Endothelial cell of umbilical vein (primary cell): ENCODE results near the gene GTPBP10.
"Not testable (repeated sequence)": the region's sequence is repeated elsewhere in the genome, so short reads cannot be mapped to it uniquely, and the experiment has no call there.

ENCODE experiments used
- EZH2 ChIP-seq: IDR thresholded peaks from 2 replicates; pipeline ENCODE4 v1.6.1; 2012; ENCODE audit warnings: borderline replicate concordance, low read depth, mild to moderate bottlenecking, moderate library complexity, low read length, inconsistent platforms; ENCODE audit not compliant: severe bottlenecking
- JUN ChIP-seq: IDR thresholded peaks from 2 replicates; pipeline ENCODE4 v1.6.1; 2011; ENCODE audit warnings: borderline replicate concordance, low read depth; ENCODE audit not compliant: insufficient read length, insufficient read depth
- POLR2A ChIP-seq: IDR thresholded peaks from 2 replicates; pipeline ENCODE4 v1.6.1; 2012; ENCODE audit warnings: low read depth, mild to moderate bottlenecking, control low read depth, low read length
- TF ChIP-seq, protein P1 (sequence below), 2 donors: IDR thresholded peaks; 1 replicate in 1 of 2; 2 replicates in 1 of 2; pipeline ENCODE4 v1.5.1; 2011; ENCODE audit warnings: low read length in 2 of 2, mild to moderate bottlenecking in 2 of 2, moderate library complexity in 2 of 2, control low read depth in 1 of 2, inconsistent platforms in 1 of 2, low read depth in 1 of 2; ENCODE audit not compliant: insufficient read depth in 1 of 2; ENCODE audit errors: extremely low read depth in 1 of 2
- TF ChIP-seq, protein P2 (sequence below): IDR thresholded peaks from 2 replicates; pipeline ENCODE4 v1.6.1; 2011; ENCODE audit not compliant: insufficient read depth, insufficient read length

DNA sequence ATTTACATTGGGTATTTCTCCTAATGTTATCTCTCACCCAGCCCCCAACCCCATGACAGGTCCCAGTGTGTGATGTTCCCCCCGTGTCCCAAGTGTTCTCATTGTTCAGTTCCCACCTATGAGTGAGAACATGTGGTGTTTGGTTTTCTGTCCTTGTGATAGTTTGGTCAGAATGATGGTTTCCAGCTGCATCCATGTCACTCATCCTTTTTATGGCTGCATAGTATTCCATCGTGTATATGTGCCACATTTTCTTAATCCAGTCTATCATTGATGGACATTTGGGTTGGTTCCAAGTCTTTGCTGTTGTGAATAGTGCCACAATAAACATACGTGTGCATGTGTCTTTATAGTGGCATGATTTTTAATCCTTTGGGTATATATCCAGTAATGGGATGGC is 3.5 kb downstream of the GTPBP10 start:
- TF ChIP-seq, protein P1, sequence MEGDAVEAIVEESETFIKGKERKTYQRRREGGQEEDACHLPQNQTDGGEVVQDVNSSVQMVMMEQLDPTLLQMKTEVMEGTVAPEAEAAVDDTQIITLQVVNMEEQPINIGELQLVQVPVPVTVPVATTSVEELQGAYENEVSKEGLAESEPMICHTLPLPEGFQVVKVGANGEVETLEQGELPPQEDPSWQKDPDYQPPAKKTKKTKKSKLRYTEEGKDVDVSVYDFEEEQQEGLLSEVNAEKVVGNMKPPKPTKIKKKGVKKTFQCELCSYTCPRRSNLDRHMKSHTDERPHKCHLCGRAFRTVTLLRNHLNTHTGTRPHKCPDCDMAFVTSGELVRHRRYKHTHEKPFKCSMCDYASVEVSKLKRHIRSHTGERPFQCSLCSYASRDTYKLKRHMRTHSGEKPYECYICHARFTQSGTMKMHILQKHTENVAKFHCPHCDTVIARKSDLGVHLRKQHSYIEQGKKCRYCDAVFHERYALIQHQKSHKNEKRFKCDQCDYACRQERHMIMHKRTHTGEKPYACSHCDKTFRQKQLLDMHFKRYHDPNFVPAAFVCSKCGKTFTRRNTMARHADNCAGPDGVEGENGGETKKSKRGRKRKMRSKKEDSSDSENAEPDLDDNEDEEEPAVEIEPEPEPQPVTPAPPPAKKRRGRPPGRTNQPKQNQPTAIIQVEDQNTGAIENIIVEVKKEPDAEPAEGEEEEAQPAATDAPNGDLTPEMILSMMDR (IDR thresholded peaks at IDR 0.05; ENCODE audit: extremely low read depth in 1 of 2, insufficient read depth in 1 of 2, low read depth in 1 of 2, low read length in 2 of 2): not testable (repeated sequence)
- not testable (repeated sequence) for TF ChIP-seq EZH2, POLR2A, JUN
- TF ChIP-seq, protein P2, sequence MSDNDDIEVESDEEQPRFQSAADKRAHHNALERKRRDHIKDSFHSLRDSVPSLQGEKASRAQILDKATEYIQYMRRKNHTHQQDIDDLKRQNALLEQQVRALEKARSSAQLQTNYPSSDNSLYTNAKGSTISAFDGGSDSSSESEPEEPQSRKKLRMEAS: not testable (repeated sequence)
